Sigmoid colon (tissue), 7 donors: ENCODE results near the gene ACKR2. TPM values are rescaled to one million over a fixed set of nuclear protein-coding genes. Genes with fewer than 3 reads are reported as not detected.

Experiments
- DNase-seq: peaks from one replicate; pipeline ENCODE4 v3.0.0-alpha.2; 2019
- H3K27ac ChIP-seq, 4 donors: fragments of 200-600 bp; sonication (generic); one replicate each; pipeline ENCODE4 v1.5.1; 2016 to 2019; ENCODE audit warnings: mild to moderate bottlenecking in 1 of 4
- H3K27me3 ChIP-seq, 3 donors: fragments of 200-600 bp; sonication (generic); one replicate each; pipeline ENCODE4 v1.5.1; 2019; ENCODE audit warnings: mild to moderate bottlenecking in 1 of 3
- H3K36me3 ChIP-seq, 4 donors: fragments of 200-600 bp; sonication (generic); one replicate each; pipeline ENCODE4 v1.5.1; 2016 to 2019
- H3K4me1 ChIP-seq, 4 donors: fragments of 200-600 bp; sonication (generic); one replicate each; pipeline ENCODE4 v1.5.1; 2017 to 2019
- H3K4me3 ChIP-seq, 4 donors: fragments of 200-600 bp; sonication (generic); one replicate each; pipeline ENCODE4 v1.5.1; 2017 to 2019; ENCODE audit warnings: mild to moderate bottlenecking in 2 of 4, moderate library complexity in 1 of 4
- H3K9me3 ChIP-seq, 4 donors: fragments of 200-600 bp in 3 of 4; sonication (generic) in 3 of 4; one replicate each; pipeline versions ENCODE4 v1.5.1 to v1.6.1; 2013 to 2019
- EP300 ChIP-seq, 4 donors: sonication (generic); formaldehyde crosslinking; IDR thresholded peaks; one replicate each; pipeline ENCODE4 v1.6.1; 2017; ENCODE audit warnings: antibody characterized with exemption in 4 of 4
- POLR2A ChIP-seq, 2 donors: fragments of 450-650 bp; IDR thresholded peaks; one replicate each; pipeline ENCODE4 v1.6.1; 2016; ENCODE audit warnings: antibody characterized with exemption in 2 of 2, mild to moderate bottlenecking in 2 of 2, moderate library complexity in 2 of 2
- POLR2AphosphoS5 ChIP-seq, 4 donors: sonication (generic); formaldehyde crosslinking; IDR thresholded peaks; one replicate each; pipeline ENCODE4 v1.6.1; 2017; ENCODE audit warnings: antibody characterized with exemption in 4 of 4
- WGBS, 2 donors: extraction: QIAGEN DNeasy Blood & Tissue Kit; methylation state at CpG; one replicate each; pipeline ENCODE4 v1.1.7; 2013; 5-methylcytosine and 5-hydroxymethylcytosine counted together
- intact Hi-C: fragments of 100-400 bp; cut with DNase I; formaldehyde crosslinking; loops from one replicate; pipeline ENCODE4 v1.15.1; 2023
- polyA plus RNA-seq, 3 donors: library from polyadenylated mRNA; stranded (reverse); fragments of 200-250 nt; gene quantifications; one replicate each; pipeline ENCODE4 v1.2.3, GENCODE V29; 2013
- total RNA-seq, 4 donors: library from RNA; depleted of rRNA; stranded (reverse); fragments of >200 nt; gene quantifications; one replicate each; pipeline ENCODE4 v1.1.0, GENCODE V29; 2016
- TF ChIP-seq, protein P1 (sequence below), 4 experiments: fragments of 450-650 bp in 3 of 4; fragments of 200-600 bp in 1 of 4; IDR thresholded peaks; one replicate each; pipeline ENCODE4 v1.5.1; 2016 to 2019; ENCODE audit warnings: antibody characterized with exemption in 4 of 4, mild to moderate bottlenecking in 3 of 4, moderate library complexity in 2 of 4
- donor health status: healthy with polysubstance abuse.
- donor health status: Bipolar disorder and iron deficiency.
- donor health status: healthy.

ACKR2 gene
- total and polyA plus RNA-seq, 7 donors = 1.2 to 8.6 (median 1.9) TPM

DNA sequence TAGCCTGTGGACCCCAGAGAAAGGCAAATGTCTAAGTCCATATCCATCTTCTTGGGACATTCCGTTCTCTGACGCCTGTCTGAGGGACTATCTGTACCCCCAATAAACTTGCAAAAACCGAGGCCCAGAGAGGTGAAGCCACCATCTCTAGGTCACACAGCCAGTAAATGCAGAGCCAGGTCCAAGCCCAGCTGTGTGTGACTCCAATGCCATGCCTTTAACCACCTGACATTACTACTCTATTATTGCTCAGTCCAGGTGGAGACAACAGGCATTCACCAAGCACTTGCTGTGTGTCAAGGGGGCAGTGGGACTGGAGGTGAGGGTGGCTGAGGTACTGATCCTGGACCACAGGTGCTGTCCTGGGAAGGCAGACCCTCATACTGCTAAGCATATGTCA, 41.0 kb downstream of the ACKR2 start:
- intact Hi-C loops = no loop called here
- no peaks in the 10 kb centered on the region for H3K27me3 ChIP-seq
- H3K4me1 ChIP-seq = peaks cover 0 to 24% (median 15%) of the 10 kb centered on the region in 4 donors
- H3K36me3 ChIP-seq = no peaks in the 10 kb centered on the region
- no peak for TF ChIP-seq POLR2A (IDR thresholded peaks at IDR 0.05)
- TF ChIP-seq EP300 (IDR thresholded peaks at IDR 0.05) = no peak
- H3K9me3 ChIP-seq = no peaks in the 10 kb centered on the region
- H3K27ac ChIP-seq = no peak overlapping the region
- DNase-seq = no peak
- no peak overlapping the region for H3K4me3 ChIP-seq
- 92 to 94% methylated on average over 3 of the region's 3 CpGs for WGBS, 2 donors

- WGBS, 2 donors = 92 to 93% methylated on average over 6 of the region's 6 CpGs
- no peak overlapping the region for H3K4me3 ChIP-seq
- H3K27ac ChIP-seq = peak overlapping the region in 1 of 4 donors; percentile 42
- peaks cover 0 to 15% (median 9%) of the 10 kb centered on the region in 4 donors for H3K4me1 ChIP-seq
- no peaks in the 10 kb centered on the region for H3K9me3 ChIP-seq
- intact Hi-C loops = no loop called here
- no peaks in the 10 kb centered on the region for H3K27me3 ChIP-seq
- TF ChIP-seq EP300 (IDR thresholded peaks at IDR 0.05) (no peak), POLR2A (IDR thresholded peaks at IDR 0.05) (no peak), POLR2AphosphoS5 (IDR thresholded peaks at IDR 0.05) (no peak)
- TF ChIP-seq, protein P1, sequence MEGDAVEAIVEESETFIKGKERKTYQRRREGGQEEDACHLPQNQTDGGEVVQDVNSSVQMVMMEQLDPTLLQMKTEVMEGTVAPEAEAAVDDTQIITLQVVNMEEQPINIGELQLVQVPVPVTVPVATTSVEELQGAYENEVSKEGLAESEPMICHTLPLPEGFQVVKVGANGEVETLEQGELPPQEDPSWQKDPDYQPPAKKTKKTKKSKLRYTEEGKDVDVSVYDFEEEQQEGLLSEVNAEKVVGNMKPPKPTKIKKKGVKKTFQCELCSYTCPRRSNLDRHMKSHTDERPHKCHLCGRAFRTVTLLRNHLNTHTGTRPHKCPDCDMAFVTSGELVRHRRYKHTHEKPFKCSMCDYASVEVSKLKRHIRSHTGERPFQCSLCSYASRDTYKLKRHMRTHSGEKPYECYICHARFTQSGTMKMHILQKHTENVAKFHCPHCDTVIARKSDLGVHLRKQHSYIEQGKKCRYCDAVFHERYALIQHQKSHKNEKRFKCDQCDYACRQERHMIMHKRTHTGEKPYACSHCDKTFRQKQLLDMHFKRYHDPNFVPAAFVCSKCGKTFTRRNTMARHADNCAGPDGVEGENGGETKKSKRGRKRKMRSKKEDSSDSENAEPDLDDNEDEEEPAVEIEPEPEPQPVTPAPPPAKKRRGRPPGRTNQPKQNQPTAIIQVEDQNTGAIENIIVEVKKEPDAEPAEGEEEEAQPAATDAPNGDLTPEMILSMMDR (IDR thresholded peaks at IDR 0.05) = no peak
- no peaks in the 10 kb centered on the region for H3K36me3 ChIP-seq
- no peak for DNase-seq
Measured at GRCh38 chr3:42851228-42851834, 42.1 kb downstream of the ACKR2 start.

DNA sequence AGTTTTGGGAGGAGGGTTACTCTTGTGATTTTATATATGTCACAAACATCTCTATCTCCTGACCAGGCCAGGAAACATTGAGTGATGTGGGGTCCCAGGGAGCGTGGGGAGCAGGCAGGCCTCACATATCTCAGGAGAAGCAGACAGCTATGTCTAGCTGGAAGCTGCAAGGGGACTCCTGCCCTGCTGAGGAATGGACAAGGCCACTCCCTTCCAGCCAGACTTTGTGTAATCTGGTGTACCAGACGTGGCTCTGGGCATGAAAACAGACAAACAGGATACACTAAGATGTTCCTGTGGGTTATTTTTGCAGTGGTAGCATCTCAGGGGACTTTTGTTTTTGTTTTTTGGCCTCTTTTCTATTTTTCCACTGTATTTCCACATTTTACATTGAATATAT, 43.2 kb downstream of the ACKR2 start:
- no peaks in the 10 kb centered on the region for H3K27me3 ChIP-seq
- H3K9me3 ChIP-seq = no peaks in the 10 kb centered on the region
- H3K36me3 ChIP-seq = no peaks in the 10 kb centered on the region
- TF ChIP-seq POLR2AphosphoS5 (IDR thresholded peaks at IDR 0.05) (no peak), POLR2A (IDR thresholded peaks at IDR 0.05) (no peak), EP300 (IDR thresholded peaks at IDR 0.05) (no peak)
- TF ChIP-seq, protein P1 (IDR thresholded peaks at IDR 0.05) = no peak
- 43 to 52% methylated on average over 2 of the region's 2 CpGs for WGBS, 2 donors
- intact Hi-C loops = no loop called here
- no peak overlapping the region for H3K4me3 ChIP-seq
- H3K4me1 ChIP-seq = peaks cover 0 to 4% (median 0%) of the 10 kb centered on the region in 4 donors
- DNase-seq = no peak
- peak overlapping the region in 1 of 4 donors; percentile 42 for H3K27ac ChIP-seq

DNA sequence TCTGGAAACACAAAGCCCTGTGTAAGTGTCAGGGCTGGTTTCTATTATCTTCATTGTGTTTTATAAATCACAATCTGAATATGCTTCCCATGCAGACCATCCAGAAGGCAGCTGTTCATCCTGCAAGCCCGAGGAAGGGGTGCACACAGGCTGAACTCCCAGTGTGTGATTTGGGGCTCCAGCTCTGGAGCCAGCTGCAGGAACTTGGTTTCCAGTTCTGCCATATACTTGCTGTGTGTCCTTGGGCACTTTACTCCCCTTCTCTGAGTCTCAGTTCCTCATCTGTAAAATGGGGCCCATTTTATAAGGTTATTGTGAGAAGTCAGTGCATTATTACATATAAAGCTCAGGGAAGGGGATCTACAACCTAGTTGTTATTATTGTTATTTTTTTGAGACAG, 43.8 kb downstream of the ACKR2 start:
- no peak for DNase-seq
- no peaks in the 10 kb centered on the region for H3K9me3 ChIP-seq
- no peaks in the 10 kb centered on the region for H3K4me1 ChIP-seq
- H3K4me3 ChIP-seq = no peak overlapping the region
- intact Hi-C loops = no loop called here
- TF ChIP-seq POLR2AphosphoS5 (IDR thresholded peaks at IDR 0.05) (no peak), POLR2A (IDR thresholded peaks at IDR 0.05) (no peak), EP300 (IDR thresholded peaks at IDR 0.05) (no peak)
- TF ChIP-seq, protein P1 (IDR thresholded peaks at IDR 0.05) = no peak
- no peaks in the 10 kb centered on the region for H3K27me3 ChIP-seq
- H3K36me3 ChIP-seq = no peaks in the 10 kb centered on the region
- 76 to 85% methylated on average over 1 of the region's 1 CpG for WGBS, 2 donors
- H3K27ac ChIP-seq = peak overlapping the region in 1 of 4 donors; percentile 42

DNA sequence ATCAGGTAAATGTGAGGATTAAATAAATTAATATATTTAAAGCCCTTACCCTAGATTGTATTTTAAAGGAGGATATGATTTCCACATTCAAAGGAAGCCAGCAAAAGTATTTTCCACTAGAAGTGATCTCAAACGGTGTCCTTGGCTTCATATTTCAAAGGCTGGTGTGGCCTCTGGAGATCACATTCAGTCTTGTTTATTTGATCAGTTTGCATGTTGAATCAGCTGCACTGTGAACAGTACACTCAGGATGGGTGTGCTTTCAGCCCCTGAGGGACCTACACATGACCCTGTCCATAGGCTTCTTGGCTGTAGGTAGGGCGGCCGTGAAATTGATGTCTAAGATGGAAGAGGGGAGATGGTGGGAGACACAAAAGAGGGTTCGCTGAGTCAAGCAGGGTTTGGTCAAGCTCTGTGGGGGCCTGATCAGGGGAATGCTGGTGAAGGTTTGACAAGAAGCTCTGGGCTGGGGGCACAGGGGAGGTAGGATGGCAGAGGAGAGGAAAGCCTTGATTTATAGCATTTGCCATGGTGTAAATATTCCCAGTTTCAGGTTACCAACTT, 44.6 kb downstream of the ACKR2 start:
- no peak overlapping the region for H3K27ac ChIP-seq
- H3K4me1 ChIP-seq = no peaks in the 10 kb centered on the region
- 83 to 88% methylated on average over 4 of the region's 4 CpGs for WGBS, 2 donors
- intact Hi-C loops = no loop called here
- TF ChIP-seq POLR2AphosphoS5 (IDR thresholded peaks at IDR 0.05) (no peak), POLR2A (IDR thresholded peaks at IDR 0.05) (no peak), EP300 (IDR thresholded peaks at IDR 0.05) (no peak)
- TF ChIP-seq, protein P1 (IDR thresholded peaks at IDR 0.05) = no peak
- H3K4me3 ChIP-seq = no peak overlapping the region
- no peaks in the 10 kb centered on the region for H3K9me3 ChIP-seq
- no peaks in the 10 kb centered on the region for H3K27me3 ChIP-seq
- DNase-seq = no peak
- no peaks in the 10 kb centered on the region for H3K36me3 ChIP-seq
